SK-MEL-5 (cell line): ENCODE results near the gene DNAH1. TPM values are rescaled to one million over a fixed set of nuclear protein-coding genes. Genes with fewer than 3 reads are reported as not detected.

Experiments
- DNase-seq: peaks from one replicate; pipeline ENCODE4 v3.0.0-alpha.2; 2016; ENCODE audit warnings: low read depth, low spot score
- in situ Hi-C: cut with HindIII; loops from 2 replicates; pipeline ENCODE4 v1.10.0; 2016; ENCODE audit warnings: low sequenced_read_pairs, high pct_unique_total_duplicates, low pct_unique_long_range_greater_than_20kb
- total RNA-seq: library from RNA; depleted of rRNA; stranded (reverse); fragments of >200 nt; shearing (Covaris generic); gene quantifications from 2 replicates; pipeline ENCODE4 v1.2.3, GENCODE V29; 2014

The DNAH1 gene
- total RNA-seq, 1 experiment from 2014 or later: 0.74 TPM

DNA sequence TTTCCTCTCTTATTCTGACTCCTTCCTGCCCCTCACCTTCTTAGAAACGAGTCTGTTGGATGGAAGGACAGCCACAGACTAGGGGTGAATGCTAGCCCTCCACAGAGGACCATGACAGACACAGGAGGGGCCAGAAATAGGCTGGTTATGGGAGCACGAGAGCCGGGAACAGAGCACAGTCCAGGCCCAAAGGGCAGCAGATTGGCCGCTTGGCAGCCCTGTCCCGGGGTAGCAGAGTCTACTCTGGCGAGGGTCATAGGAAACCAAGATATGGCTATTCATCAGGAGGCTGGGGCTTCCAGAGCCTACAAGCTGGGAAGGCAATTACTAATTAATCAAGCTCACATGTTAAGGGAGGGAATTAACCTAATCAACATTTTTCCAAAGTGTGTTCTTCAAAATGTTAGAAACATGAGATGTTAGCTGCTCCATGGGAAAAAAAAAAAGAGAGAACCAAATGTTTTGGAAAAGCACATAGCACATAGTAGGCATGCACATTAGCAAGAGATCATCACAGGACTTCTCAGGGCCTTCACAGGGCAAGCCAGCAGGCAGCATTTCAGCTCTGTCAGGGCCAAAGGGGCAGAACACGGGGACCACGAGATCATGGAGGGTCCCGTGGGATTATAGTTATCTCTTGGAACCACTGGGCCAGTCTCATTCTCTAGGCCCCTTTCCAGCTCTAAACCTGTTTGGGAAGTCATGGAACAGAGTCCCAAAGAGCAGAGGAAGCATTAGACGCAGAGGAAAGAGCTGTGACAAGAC is 115.5 kb downstream of the DNAH1 start:
- no peak for DNase-seq
- in situ Hi-C loops: no loop called here

DNA sequence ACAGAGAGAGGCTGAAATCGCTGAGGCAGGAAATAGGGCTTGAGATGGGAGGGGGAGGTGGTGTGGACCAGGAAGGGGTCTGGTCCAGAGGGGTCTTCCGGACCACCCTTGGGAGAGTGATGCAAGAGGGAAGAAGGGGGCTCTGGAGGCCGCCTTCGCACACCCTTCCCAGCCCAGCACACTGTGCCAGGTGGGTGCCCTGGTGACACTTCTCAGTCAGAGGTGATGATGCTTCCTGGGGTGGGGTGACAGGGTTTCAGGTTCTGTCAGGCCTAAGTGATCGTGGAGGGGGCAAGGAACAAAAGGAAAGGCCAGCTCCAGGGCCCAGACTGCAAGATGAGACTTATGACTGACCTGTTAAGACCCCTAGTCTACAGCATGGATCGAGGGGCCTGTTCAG is 116.1 kb downstream of the DNAH1 start:
- no peak for DNase-seq
- in situ Hi-C loops: no loop called here

DNA sequence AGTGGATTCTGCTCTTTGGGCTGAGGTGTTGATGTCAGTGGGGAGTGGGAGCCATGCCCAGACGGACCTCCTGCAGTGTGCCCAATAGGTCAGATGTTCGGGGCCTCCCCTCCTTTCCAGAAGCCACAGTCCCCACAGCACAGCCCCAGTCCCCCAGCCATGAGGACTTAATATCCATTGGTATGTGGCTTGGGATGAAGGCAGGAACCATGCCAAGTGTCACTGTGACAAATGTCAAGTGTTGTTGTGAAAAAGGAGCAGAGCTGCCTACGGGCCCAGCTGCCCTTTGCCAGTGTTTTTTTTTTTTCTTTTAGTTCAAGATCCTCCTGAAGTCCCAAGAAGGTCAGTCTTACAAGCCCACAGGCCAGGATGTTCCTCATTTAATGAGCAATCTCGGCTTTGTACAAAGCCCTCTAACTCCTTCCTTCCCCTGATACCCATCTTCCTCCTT is 116.6 kb downstream of the DNAH1 start:
- DNase-seq: no peak
- in situ Hi-C loops: no loop called here

DNA sequence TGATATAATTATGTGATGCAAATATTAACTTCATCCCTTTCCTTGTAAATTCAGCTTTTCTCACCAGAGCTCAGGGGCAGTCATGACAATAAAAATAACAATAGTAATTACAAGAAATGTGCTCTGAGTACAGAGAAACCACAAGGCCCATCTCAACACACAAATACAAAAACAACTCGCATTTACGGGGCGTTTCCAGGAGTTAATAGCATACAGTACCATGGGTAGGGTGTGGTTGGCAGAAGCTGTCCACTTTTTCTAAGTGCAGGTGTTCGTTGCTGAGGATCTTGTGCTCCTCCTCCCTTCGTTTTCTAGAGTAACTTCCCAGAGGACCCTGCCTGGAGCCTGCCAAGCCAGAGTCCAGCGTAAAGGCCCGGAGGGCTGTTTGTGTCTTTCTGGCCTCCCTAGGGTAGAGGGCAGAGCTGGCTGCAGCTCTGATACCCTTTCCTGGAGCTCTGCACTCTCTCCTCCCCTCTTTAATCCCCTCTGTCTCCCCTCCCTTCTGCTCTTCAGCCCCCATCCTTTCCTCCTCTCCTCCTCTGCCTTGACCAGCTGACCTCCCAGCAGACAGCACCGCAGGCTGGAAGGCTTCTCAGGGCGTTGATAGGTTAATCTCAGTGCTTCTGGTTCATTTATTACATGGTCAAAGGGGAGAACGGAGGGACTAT is 117.3 kb downstream of the DNAH1 start:
- no peak for DNase-seq
- in situ Hi-C loops: no loop called here

DNA sequence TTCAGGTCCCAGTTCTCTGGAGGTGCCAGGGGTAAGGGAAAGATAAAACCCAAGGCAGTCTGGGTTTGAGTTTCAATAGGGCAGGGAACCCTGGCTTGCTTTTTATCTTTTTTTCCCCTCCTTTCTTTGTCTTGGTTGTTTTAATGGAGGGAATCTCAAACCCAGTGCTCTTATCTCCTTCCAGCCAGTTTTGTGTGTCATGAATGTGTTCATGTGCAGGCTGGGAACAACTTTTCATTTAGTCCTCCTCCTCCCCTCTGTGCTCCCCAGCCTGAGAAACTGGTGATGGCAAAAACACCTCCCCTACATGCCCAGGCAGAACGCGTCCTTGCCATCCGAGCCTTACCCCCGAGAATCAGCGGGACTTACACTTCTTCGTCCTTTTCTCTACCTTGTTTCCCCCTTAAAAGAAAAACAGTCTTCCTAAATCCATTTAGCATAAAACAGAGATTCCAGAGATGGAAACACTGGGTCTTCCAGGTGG is 117.9 kb downstream of the DNAH1 start:
- DNase-seq: no peak
- in situ Hi-C loops: no loop called here

DNA sequence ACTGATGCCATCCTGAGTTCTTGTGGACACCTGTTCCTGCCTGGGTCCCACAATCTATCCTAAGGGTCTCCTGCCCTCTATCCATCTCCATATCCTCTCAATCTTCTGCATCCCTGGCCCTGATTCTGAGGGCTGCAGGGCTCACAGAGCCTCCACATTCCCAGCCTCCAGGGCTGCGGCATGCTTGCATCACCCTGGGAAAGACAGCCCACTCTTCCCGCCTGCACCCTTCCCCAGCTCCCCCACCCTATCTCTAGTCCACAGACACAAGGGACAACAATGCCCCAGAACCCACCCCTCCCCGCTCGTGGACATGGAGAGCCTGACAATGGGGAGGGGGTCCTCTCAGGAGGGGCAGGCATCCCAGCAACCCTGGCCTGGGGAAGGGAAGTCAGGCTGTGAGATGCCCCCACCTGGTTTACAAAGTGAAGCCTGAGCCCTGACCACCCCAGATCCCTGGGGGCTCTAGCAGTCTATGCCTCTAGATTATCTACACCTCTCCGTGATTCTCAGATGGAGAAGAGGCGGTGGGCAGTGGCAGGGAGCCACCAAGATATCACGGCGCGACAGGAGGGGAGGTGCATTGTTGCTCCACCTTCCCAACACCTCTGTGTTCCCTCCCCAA is 118.5 kb downstream of the DNAH1 start:
- in situ Hi-C loops: no loop called here
- no peak for DNase-seq

DNA sequence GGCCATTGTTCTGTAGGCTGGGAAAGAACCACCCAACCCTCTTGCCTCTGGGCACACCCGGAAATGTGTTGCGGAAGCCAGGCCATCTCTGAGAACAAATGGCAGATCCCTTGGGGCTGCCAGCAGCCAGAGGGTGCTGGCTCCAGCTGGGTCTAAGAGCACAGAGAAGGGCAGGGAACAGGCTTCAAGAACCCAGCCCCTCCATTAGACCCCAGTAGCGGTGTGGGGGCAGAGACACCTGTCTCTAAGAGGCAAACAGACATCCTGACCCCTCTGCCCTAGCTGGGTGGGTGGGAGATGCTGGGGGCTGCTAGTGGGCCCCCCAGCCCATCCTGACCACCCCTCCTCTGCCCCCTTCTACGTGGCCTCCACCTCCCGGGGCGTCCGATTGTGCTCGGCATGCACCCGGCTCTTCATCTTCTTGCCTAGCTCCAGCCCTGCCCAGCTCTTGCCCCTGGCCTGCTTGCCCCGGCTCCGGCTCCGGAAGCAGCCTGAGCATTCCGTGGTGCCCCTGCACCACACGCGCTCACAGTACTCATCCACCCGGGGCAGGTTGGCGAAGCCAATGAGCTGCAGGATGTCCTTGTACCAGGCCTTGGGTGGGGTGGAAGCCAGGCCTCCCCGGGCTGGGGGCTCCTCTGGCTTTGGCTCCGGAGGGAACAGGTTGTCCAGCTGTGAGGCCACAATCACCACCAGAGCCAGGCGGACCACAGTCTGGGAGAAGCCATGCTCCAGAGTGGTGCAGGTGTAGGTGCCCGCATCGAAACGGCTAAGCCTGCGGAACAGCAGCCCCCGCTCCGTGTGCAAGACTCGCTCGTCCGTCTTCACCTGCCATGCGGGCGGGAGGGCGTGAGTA is 119.4 kb downstream of the DNAH1 start:
- in situ Hi-C loops: no loop called here
- DNase-seq: no peak

DNA sequence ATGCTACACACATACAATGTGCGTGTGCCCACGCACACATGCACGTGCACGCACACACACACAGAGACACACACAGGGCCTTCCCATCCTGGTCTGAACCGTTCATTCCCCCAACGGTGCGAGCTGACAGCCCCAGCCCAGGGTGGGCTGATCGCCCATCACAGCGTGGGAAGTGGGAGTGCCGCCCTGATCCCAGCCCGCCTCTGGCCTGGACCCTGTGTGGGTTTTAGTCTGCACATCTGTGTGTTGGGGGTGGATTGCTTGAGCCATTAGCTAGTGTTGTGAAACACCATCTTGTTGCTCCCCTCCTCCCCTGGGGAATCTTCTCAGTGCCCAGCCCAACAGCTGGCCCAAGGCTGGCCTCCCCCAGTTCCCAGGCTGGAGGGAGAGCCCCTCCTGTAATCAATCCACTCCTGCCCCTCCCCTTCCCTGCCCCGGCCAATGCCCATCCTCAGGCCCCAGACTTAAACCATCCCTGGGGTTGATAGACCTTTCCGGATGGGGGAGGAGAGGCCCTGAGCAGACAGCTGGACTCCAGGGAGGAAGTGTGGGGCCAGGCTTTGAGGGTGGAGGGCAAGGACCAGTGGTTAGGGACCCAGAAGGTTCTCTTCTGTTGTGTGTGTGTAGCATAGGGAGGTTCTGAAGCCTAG is 120.5 kb downstream of the DNAH1 start:
- in situ Hi-C loops: no loop called here
- no peak for DNase-seq

DNA sequence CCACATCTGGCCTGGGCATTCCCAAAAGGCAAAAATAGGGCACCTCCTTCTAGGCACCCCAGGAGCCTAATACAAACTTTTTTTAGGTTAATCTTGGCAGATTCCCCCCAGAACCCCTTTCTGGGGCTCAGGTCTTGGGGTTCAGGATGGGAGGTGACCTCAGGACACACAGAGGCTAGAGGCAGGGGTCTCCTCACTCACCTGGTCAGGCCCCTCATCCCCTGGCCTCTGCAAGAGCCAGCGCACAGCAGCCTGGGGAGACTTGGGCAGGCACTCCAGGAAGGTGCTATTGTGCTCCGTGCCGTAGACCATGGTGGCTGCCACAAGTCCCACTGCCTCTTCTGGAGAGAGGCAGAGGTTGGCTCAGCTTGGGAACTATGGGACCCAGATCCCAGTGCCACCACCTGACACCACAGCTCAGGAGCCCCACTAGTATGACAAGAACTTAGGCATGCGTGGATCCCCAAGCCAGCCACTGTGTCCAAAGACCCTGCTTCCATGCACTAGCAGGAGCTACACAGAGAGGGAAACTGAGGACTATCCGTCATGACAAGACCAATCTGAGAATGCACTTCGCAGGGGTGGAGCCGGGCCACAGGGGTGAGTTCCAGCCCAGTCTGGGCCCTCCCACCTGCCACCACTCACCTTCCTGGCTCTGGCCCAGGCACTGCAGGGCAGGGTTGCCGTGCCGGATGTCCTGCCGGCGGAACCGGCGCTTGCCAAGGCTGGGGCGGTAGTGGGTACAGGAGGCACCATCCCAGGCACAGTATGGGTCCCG is 121.4 kb downstream of the DNAH1 start:
- DNase-seq: no peak
- in situ Hi-C loops: no loop called here

DNA sequence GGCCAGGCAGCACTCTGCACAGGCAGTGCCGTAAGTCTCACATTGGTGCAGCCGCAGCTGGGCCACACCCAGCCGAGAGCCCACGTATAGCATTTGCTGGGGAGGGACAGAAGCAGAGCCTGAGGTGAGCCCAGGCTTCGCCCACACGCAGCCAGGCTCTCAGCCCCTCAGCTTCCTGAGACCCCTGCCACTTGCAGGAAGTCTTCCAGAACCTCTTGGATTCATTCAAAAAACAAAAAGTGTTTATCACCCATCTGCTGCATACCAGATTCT is 121.9 kb downstream of the DNAH1 start:
- no peak for DNase-seq
- in situ Hi-C loops: no loop called here

DNA sequence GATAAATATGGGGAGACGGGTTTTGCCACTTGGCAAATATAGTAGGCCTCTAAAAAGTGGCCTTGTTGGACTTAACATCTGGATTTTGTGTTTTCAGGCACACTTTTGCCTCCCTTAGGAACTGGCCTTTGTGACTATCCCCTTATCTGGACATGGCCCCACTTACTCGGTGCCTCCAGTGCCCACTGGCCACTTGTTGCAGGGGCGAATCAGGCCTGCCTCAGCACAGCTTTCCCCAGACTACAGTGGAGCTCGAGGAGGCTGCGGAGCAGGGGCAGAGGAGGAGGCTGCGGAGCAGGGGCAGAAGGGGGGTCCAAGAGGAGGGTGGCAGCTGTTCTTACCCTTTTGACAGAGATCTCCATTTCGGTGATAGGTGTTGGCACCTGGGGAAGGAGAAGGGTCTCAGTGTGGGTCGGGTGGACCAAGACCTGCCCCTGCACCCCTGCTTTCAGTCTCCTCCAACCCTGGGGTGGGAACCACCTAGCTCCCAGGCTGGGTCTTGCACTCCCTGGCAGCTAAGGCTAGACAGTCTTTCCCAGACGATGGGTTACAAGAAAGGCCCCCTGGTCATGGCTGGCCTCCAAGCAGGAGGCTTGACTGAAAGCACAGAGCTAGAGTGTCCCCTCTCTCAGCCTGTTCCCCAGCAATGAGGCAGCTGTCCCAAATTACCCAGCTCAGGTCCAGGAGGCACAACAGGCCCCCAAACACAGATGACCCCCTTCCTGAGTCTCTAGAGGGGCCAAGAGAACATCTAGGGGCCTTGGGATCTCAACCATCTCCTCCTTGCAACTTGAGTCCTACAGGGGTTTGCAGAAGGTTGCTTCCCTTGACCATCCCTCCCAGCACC is 122.7 kb downstream of the DNAH1 start:
- DNase-seq: no peak
- in situ Hi-C loops: no loop called here

DNA sequence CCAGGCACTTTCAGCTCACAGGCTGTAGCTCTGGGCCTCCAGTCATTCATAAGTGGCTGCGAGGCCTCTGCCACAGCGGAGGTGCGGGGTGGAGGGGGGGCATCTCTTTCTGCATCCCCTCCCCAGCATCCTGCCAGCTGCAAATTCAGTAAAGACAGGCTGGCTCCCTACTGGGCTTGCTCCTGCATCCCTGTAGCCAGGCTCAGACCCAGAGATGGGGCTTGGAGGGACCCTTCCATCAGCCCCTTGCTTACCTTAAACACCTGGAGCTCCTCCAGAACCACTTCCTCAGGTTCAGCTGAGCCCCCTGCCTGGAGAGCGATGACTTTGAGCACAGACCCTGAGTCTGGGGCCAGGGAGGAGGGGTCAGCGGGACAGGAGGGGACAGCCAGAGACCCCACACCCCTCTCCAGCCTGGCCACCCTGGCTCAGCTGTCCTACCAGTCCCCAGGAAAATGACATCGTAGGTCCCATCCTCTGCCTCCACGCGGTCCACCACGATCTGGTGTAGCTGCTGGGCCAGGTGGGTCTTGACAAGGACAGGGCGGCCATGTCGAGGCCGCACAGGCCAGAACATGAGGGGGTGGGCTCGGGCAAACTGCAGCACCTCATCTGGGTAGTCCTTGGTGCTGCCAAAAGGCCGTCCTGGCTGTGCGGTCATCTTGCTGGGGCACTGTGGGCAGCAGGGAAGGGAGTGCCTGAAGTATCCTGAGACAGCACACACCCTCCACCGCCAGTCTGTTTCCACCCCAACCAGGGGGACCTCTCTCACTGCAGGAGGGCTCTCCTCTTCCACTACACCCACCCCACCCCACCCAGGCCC is 123.5 kb downstream of the DNAH1 start:
- DNase-seq: no peak
- in situ Hi-C loops: no loop called here

DNA sequence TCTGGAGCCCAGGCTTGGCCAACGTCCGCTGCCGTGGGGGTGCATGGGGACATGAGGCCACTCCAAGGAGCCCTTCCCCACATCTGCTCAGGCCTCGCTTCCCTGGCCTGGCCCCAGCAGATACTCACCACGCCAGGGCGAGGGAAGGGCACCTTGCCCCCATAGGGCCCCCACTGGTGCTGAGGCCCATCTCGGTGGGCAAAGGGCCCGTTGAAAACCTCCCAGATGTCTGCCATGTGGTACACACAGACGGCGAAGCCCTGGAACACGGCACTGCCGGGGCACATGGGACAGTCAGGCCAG is 124.1 kb downstream of the DNAH1 start:
- in situ Hi-C loops: no loop called here
- no peak for DNase-seq

DNA sequence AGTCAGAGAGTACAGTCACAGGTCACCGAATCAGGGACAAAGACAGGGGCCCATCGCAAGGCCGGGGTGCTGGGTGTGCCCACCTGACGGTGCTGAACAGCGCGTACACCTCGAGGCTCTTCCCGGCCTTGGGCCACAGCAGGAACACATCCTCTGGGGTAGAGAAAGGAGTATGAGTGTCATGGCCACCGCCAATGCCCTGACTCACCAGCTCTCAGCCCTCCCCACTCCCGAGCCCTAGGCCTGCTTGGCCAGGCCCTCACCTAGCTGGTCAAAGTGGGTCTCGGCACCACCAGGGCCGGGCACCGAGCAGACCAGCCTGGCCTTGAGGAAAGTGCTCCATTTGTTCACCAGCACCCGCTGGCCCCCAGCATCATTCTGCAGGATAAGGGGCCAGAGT is 124.6 kb downstream of the DNAH1 start:
- DNase-seq: no peak
- in situ Hi-C loops: no loop called here

DNA sequence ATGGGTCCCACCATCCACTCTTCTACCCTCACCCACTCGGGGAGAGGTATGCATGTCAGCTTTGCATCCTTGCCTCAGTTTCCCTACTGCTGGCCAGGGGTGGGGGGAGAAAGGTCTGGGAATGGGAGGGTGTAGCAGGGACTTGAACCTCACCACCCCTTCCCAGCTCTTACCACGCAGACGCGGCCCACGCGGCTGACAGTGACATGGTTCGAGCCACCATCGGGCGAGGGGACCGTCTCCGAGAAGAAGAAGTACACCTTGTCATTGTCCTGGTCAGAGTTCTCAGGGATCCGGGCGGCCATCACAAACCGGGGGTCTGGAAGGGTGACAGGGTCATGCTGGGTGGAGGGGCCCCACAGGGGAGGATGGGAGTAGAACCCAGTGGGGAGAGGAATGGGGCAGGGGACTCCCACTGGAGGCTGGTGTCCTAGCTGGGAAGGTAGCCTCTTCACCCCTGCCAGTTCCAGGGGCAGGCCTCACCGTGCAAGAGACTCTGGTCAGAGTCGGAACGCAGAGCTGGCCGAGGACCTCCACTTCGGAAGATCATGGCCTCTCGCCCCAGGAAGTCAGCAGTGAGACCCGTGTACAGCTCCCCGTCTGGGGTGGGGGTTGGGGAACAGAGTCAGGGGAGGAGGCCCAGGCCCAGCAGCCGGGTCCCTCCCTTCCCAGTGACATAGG is 125.1 kb downstream of the DNAH1 start:
- no peak for DNase-seq
- in situ Hi-C loops: no loop called here
